ENCODE results near the gene HNF4A. TPM values are rescaled to one million over a fixed set of nuclear protein-coding genes. Genes with fewer than 3 reads are reported as not detected.

HNF4A gene
- total RNA-seq, 2 experiments from 2014 or later, result not detected

DNA sequence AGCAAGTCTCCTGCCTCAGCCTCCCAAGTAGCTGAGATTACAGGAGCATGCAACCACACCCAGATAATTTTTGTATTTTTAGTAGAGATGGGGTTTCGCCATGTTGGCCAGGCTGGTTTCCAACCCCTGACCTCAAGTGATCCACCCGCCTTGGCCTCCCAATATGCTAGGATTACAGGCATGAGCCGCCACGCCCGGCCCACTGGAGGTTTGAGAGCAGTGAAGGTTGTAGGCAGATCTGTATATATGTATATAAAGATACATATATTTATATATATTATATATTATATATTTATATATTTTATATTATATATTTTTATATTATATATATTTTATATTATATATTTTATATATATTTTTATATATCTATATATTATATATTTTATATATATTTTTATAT lies 82.0 kb downstream of the HNF4A start:
- Histone ChIP-seq H3K27me3 (ENCODE audit: control insufficient read depth in 1 of 2, insufficient read depth in 2 of 2, low read length in 2 of 2) (no peaks in the 10 kb centered on the region), H3K4me3 (ENCODE audit: low read length) (no peak overlapping the region), H3K36me3 (ENCODE audit: insufficient read depth, low read length) (no peaks in the 10 kb centered on the region), H3K9me3 (ENCODE audit: control insufficient read depth in 1 of 2, insufficient read depth in 1 of 2, low read length in 2 of 2) (no peaks in the 10 kb centered on the region), H3K4me1 (ENCODE audit: insufficient read depth, low read length) (no peaks in the 10 kb centered on the region), H3K27ac (ENCODE audit: low read depth in 1 of 2, low read length in 2 of 2) (no peak overlapping the region)
- ATAC-seq (ENCODE audit: poor library complexity), result no peak
- H3K27ac Mint-ChIP-seq, result no peak overlapping the region
- CTCF ChIA-PET, result no interaction called here
- DNase-seq, result no peak
- intact Hi-C loops (cut with DNase I, micrococcal nuclease), result no loop called here
- H3K27me3 Mint-ChIP-seq, result peaks cover 13% of the 10 kb centered on the region
- POLR2A ChIA-PET, result no interaction called here
- H3K4me1 Mint-ChIP-seq (ENCODE audit: low read depth), result no peaks in the 10 kb centered on the region
- TF ChIP-seq, protein P1, sequence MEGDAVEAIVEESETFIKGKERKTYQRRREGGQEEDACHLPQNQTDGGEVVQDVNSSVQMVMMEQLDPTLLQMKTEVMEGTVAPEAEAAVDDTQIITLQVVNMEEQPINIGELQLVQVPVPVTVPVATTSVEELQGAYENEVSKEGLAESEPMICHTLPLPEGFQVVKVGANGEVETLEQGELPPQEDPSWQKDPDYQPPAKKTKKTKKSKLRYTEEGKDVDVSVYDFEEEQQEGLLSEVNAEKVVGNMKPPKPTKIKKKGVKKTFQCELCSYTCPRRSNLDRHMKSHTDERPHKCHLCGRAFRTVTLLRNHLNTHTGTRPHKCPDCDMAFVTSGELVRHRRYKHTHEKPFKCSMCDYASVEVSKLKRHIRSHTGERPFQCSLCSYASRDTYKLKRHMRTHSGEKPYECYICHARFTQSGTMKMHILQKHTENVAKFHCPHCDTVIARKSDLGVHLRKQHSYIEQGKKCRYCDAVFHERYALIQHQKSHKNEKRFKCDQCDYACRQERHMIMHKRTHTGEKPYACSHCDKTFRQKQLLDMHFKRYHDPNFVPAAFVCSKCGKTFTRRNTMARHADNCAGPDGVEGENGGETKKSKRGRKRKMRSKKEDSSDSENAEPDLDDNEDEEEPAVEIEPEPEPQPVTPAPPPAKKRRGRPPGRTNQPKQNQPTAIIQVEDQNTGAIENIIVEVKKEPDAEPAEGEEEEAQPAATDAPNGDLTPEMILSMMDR (IDR thresholded peaks at IDR 0.05), result no peak
- no peak overlapping the region for H3K4me3 Mint-ChIP-seq
- no peaks in the 10 kb centered on the region for H3K36me3 Mint-ChIP-seq (ENCODE audit: low read depth)
- H3K9me3 Mint-ChIP-seq, result no peaks in the 10 kb centered on the region

DNA sequence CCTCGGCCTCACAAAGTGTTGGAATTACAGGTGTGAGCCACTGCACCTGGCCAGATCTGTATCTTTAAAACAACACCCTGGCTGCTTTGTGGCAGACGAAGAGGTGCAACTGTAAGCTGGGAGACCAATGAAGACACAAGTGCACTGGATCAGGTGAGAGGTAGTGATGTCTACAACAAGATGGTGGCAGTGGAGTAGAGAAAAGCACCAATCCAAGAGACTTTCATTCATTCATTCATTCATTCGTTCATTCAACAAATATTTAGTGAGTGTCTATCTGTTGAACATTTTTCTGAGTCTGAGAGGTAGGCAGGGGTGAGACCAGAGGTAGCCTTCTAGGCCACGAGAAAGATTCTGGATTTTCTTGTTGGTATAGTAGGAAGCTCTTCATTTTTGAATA lies 83.3 kb downstream of the HNF4A start:
- DNase-seq (no peak), ATAC-seq (ENCODE audit: poor library complexity) (no peak)
- Mint-ChIP-seq H3K4me3 (no peak overlapping the region), H3K27me3 (peaks cover 5% of the 10 kb centered on the region), H3K36me3 (ENCODE audit: low read depth) (no peaks in the 10 kb centered on the region), H3K4me1 (ENCODE audit: low read depth) (no peaks in the 10 kb centered on the region), H3K9me3 (no peaks in the 10 kb centered on the region), H3K27ac (no peak overlapping the region)
- Histone ChIP-seq H3K36me3 (ENCODE audit: insufficient read depth, low read length) (no peaks in the 10 kb centered on the region), H3K27ac (ENCODE audit: low read depth in 1 of 2, low read length in 2 of 2) (no peak overlapping the region), H3K4me3 (ENCODE audit: low read length) (no peak overlapping the region), H3K27me3 (ENCODE audit: control insufficient read depth in 1 of 2, insufficient read depth in 2 of 2, low read length in 2 of 2) (no peaks in the 10 kb centered on the region), H3K4me1 (ENCODE audit: insufficient read depth, low read length) (no peaks in the 10 kb centered on the region), H3K9me3 (ENCODE audit: control insufficient read depth in 1 of 2, insufficient read depth in 1 of 2, low read length in 2 of 2) (no peaks in the 10 kb centered on the region)
- TF ChIP-seq, protein P1 (IDR thresholded peaks at IDR 0.05), result no peak
- CTCF ChIA-PET, result interaction anchor here (0.7 kb wide), 1 partner anchor 202 kb away, joined by 3 read pairs; no protein-coding TSS in a partner anchor
- intact Hi-C loops (cut with DNase I, micrococcal nuclease), result no loop called here
- POLR2A ChIA-PET, result no interaction called here

DNA sequence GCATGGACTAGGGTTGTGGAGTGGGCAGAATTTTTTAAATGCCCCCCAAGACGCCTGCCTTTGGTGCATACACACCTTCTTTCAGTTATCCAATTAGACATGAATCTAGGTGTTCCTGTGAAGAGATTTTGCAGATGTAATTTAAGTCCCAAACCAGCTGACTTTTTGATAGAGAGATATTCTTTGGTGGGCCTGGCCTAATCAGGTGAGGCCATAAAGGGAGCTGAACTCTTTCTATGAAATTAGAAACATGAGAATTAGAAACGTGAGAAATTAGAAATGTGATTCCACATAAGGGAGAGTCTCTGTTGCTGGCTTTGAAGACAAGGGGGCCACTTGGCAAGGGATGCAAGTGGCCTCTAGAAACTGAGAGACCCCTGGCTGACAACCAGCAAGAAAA lies 83.8 kb downstream of the HNF4A start:
- Histone ChIP-seq H3K36me3 (ENCODE audit: insufficient read depth, low read length) (no peaks in the 10 kb centered on the region), H3K4me3 (ENCODE audit: low read length) (no peak overlapping the region), H3K9me3 (ENCODE audit: control insufficient read depth in 1 of 2, insufficient read depth in 1 of 2, low read length in 2 of 2) (no peaks in the 10 kb centered on the region), H3K4me1 (ENCODE audit: insufficient read depth, low read length) (no peaks in the 10 kb centered on the region), H3K27ac (ENCODE audit: low read depth in 1 of 2, low read length in 2 of 2) (no peak overlapping the region), H3K27me3 (ENCODE audit: control insufficient read depth in 1 of 2, insufficient read depth in 2 of 2, low read length in 2 of 2) (no peaks in the 10 kb centered on the region)
- TF ChIP-seq, protein P1 (IDR thresholded peaks at IDR 0.05), result no peak
- Mint-ChIP-seq H3K27ac (no peak overlapping the region), H3K27me3 (peaks cover 5% of the 10 kb centered on the region), H3K4me1 (ENCODE audit: low read depth) (no peaks in the 10 kb centered on the region), H3K9me3 (no peaks in the 10 kb centered on the region), H3K4me3 (no peak overlapping the region), H3K36me3 (ENCODE audit: low read depth) (no peaks in the 10 kb centered on the region)
- POLR2A ChIA-PET, result no interaction called here
- DNase-seq (no peak), ATAC-seq (ENCODE audit: poor library complexity) (no peak)
- intact Hi-C loops (cut with DNase I, micrococcal nuclease), result no loop called here
- CTCF ChIA-PET, result no interaction called here

All from CD4-positive, alpha-beta T cell (primary cell).